K562 (cell line): Measurements from ENCODE around the gene NOSIP. TPM values are rescaled to one million over a fixed set of nuclear protein-coding genes. Genes with fewer than 3 reads are reported as not detected.

Experiments used
- ARID4B ChIP-seq: sonication (generic); formaldehyde crosslinking; IDR thresholded peaks from 2 replicates; pipeline ENCODE4 v1.8.0; 2022; ENCODE audit warnings: mild to moderate bottlenecking, missing genetic modification reagents
- CBX3 ChIP-seq, 2 experiments: IDR thresholded peaks; 1 replicate in 1 of 2; 2 replicates in 1 of 2; pipeline ENCODE4 v1.6.1; 2012; ENCODE audit warnings: inconsistent platforms in 2 of 2, low read length in 2 of 2, borderline replicate concordance in 1 of 2, control low read depth in 1 of 2
- CHD7 ChIP-seq: fragments of 200-600 bp; sonication (generic); IDR thresholded peaks from one replicate; pipeline ENCODE4 v1.6.1; 2012; ENCODE audit warnings: mild to moderate bottlenecking, low read depth, low read length, inconsistent platforms
- HEY1 ChIP-seq: fragments of 250-450 bp; sonication (Bioruptor Pico); IDR thresholded peaks from 2 replicates; pipeline ENCODE4 v1.5.0; 2020; ENCODE audit warnings: mild to moderate bottlenecking, moderate library complexity, borderline replicate concordance
- MCM5 ChIP-seq: fragments of 450-650 bp; IDR thresholded peaks from 2 replicates; pipeline ENCODE4 v1.6.1; 2016; ENCODE audit warnings: low read depth
- MEF2D ChIP-seq: conservative IDR thresholded peaks from 2 replicates; pipeline ENCODE4 v1.6.1; 2016; ENCODE audit warnings: low read depth, missing genetic modification characterization, missing compliant biosample characterization
- POLR2AphosphoS2 ChIP-seq: IDR thresholded peaks from 2 replicates; pipeline ENCODE4 v1.6.1; 2012; ENCODE audit warnings: low read length, improper control_type of control experiment
- PRPF4 ChIP-seq: fragments of 200-400 bp; formaldehyde crosslinking; IDR thresholded peaks from one replicate; pipeline ENCODE4 v1.6.1; 2017; ENCODE audit warnings: low read length, low read depth, mild to moderate bottlenecking; ENCODE audit not compliant: insufficient read depth, poor library complexity, severe bottlenecking
- RBM14 ChIP-seq: fragments of 200-400 bp; formaldehyde crosslinking; IDR thresholded peaks from 2 replicates; pipeline ENCODE4 v1.6.1; 2018; ENCODE audit warnings: low read depth, mild to moderate bottlenecking, low read length, moderate library complexity, borderline replicate concordance; ENCODE audit not compliant: insufficient read depth
- SAFB ChIP-seq: fragments of 200-400 bp; formaldehyde crosslinking; IDR thresholded peaks from 2 replicates; pipeline ENCODE4 v1.6.1; 2017; ENCODE audit warnings: low read depth, low read length, borderline replicate concordance
- ZNF780A ChIP-seq: fragments of 250-450 bp; sonication (Bioruptor Pico); IDR thresholded peaks from 2 replicates; pipeline ENCODE4 v1.5.0; 2021; ENCODE audit warnings: mild to moderate bottlenecking
- polyA plus RNA-seq, 8 experiments: library from polyadenylated mRNA; depleted of rRNA in 4 of 8; stranded (reverse) in 5 of 8; unstranded in 3 of 8; fragments of >200 nt; fragmentation: Nextera tagmentation in 2 of 8; fragmentation: Illumina TruSeq in 1 of 8; extraction: Ambion mirVana in 2 of 8; extraction: Trizol in 1 of 8; gene quantifications; 2 replicates each; pipeline versions ENCODE4 v1.2.1 to v1.2.3, GENCODE V29; 2011 to 2014; ENCODE audit warnings: inconsistent platforms in 1 of 8, missing spikeins in 1 of 8
- total RNA-seq, 7 experiments: library from RNA; depleted of rRNA in 6 of 7; stranded (reverse); fragments of >200 nt in 6 of 7; fragmentation: Illumina TruSeq in 2 of 7; extraction: Trizol in 2 of 7; gene quantifications; 2 replicates each; pipeline versions ENCODE4 v1.2.1 to v1.2.3, GENCODE V29; 2011 to 2021; ENCODE audit warnings: low replicate concordance in 1 of 7

NOSIP gene
- total and polyA plus RNA-seq, 9 of the 15 experiments (the other 6 are each of a cell fraction or from before 2014, with no cell fraction given), result 14.4 to 153 (median 79.9) TPM

- TF ChIP-seq CHD7 (no peak), HEY1 (CRISPR knock-in tag) (no peak), SAFB (no peak), RBM14 (no peak), CBX3 (IDR thresholded peaks at IDR 0.05; ENCODE audit: borderline replicate concordance in 1 of 2, low read length in 2 of 2) (no peak), ZNF780A (CRISPR knock-in tag) (no peak), ARID4B (no peak), POLR2AphosphoS2 (no peak), MCM5 (no peak), PRPF4 (no peak), MEF2D (tag) (no peak)
These were observed 45.9 kb upstream of the NOSIP start (continued) for GRCh38 chr19:49626226-49626625.
